BJ (cell line): ENCODE measurements around the gene SOS1. TPM values are rescaled to one million over a fixed set of nuclear protein-coding genes. Genes with fewer than 3 reads are reported as not detected.
"Not testable (repeated sequence)": the region's sequence is repeated elsewhere in the genome, so short reads cannot be mapped to it uniquely, and the experiment has no call there.

Experiments used
- CTCF ChIA-PET: fragments of 350-600 bp; formaldehyde crosslinking; extraction: SDS; loops from one replicate; lab custom pipeline; 2021; ENCODE audit warnings: antibody characterized with exemption, inconsistent platforms; lab: Yijun Ruan, JAX
- POLR2A ChIA-PET: fragments of 300-600 bp; sonication (Branson Sonifier 250); formaldehyde crosslinking; extraction: SDS; loops from one replicate; lab custom pipeline; 2021; ENCODE audit warnings: antibody characterized with exemption; lab: Charles Lee
- DNase-seq: peaks from one replicate; pipeline ENCODE4 v3.0.0-alpha.2; 2011; ENCODE audit warnings: low read depth
- H3K27me3 ChIP-seq: 2 replicates; pipeline ENCODE4 v1.6.0; 2011; ENCODE audit warnings: low read length; ENCODE audit not compliant: control insufficient read depth, insufficient read depth
- H3K36me3 ChIP-seq: 2 replicates; pipeline ENCODE4 v1.5.1; 2011; ENCODE audit warnings: low read length; ENCODE audit not compliant: control insufficient read depth, insufficient read depth
- H3K4me3 ChIP-seq: 2 replicates; pipeline ENCODE4 v1.5.1; 2011; ENCODE audit warnings: low read depth, mild to moderate bottlenecking, control low read depth, low read length
- polyA plus RNA-seq: library from polyadenylated mRNA; depleted of rRNA; stranded (reverse); fragments of >200 nt; gene quantifications from 2 replicates; pipeline ENCODE4 v1.2.3, GENCODE V29; 2011
- TF ChIP-seq, protein P1 (sequence below): IDR thresholded peaks from 2 replicates; pipeline ENCODE4 v1.5.1; 2011; ENCODE audit warnings: low read depth, mild to moderate bottlenecking, control low read depth, inconsistent platforms, low read length, moderate library complexity; ENCODE audit not compliant: insufficient read depth

The SOS1 gene
- polyA plus RNA-seq, 1 experiment, result 12.9 TPM

- CTCF ChIA-PET, result no interaction called here
Measured at GRCh38 chr2:39156846-39157245, 36.0 kb upstream of the SOS1 start.

DNA sequence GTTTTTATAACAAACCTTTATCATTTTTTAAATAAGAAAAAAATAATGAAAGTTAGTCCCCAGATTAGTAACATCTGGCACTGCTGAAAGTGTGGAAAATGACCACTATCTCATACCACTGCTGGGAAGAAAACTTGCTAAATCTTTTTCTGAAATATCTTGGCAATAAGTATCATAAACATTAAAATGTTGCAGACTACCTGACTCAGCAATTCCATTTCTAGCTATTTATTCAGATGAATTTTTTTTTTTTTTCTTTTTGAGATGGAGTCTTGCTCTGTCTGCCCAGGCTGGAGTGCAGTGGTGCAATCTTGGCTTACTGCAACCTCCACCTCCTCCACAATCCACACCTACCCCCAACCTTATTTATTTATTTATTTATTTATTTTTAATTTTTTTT is 35.3 kb upstream of the SOS1 start:
- Histone ChIP-seq H3K36me3 (no peaks in the 10 kb centered on the region), H3K27me3 (no peaks in the 10 kb centered on the region), H3K4me3 (no peak overlapping the region)
- ChIA-PET CTCF (no interaction called here), POLR2A (interaction anchor here (0.7 kb wide), 1 partner anchor 35 kb away, joined by 12 read pairs; the partner anchor contains the start of gene SOS1)
- TF ChIP-seq, protein P1, sequence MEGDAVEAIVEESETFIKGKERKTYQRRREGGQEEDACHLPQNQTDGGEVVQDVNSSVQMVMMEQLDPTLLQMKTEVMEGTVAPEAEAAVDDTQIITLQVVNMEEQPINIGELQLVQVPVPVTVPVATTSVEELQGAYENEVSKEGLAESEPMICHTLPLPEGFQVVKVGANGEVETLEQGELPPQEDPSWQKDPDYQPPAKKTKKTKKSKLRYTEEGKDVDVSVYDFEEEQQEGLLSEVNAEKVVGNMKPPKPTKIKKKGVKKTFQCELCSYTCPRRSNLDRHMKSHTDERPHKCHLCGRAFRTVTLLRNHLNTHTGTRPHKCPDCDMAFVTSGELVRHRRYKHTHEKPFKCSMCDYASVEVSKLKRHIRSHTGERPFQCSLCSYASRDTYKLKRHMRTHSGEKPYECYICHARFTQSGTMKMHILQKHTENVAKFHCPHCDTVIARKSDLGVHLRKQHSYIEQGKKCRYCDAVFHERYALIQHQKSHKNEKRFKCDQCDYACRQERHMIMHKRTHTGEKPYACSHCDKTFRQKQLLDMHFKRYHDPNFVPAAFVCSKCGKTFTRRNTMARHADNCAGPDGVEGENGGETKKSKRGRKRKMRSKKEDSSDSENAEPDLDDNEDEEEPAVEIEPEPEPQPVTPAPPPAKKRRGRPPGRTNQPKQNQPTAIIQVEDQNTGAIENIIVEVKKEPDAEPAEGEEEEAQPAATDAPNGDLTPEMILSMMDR, result no peak
- DNase-seq, result peak; percentile 7

More at GRCh38 chr2:39156846-39157245, 36.0 kb upstream of the SOS1 start:
- Histone ChIP-seq H3K27me3 (no peaks in the 10 kb centered on the region), H3K36me3 (no peaks in the 10 kb centered on the region), H3K4me3 (no peak overlapping the region)
- no peak for DNase-seq
- TF ChIP-seq, protein P1, result no peak
- POLR2A ChIA-PET, result no interaction called here

DNA sequence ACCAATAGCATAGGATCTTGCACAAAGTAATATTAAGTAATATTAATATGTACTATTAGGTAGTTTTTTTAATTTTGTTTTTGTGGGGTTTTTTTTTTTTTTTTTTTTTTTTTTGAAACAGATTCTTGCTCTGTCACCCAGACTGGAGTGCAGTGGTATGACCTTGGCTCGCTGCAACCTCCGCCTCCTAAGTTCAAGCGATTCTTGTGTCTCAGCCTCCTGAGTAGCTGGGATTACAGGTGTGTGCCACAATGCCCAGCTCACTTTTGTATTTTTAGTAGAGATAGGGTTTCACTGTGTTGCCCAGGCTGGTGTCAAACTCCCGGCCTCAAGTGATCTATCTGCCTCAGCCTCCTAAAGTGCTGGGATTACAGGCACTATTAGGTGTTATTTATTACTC is 34.7 kb upstream of the SOS1 start:
- CTCF ChIA-PET, H3K27me3 ChIP-seq, DNase-seq, H3K36me3 ChIP-seq, H3K4me3 ChIP-seq: not testable (repeated sequence)
- POLR2A ChIA-PET, result interaction anchor here (0.7 kb wide), 1 partner anchor 35 kb away, joined by 12 read pairs; the partner anchor contains the start of gene SOS1

DNA sequence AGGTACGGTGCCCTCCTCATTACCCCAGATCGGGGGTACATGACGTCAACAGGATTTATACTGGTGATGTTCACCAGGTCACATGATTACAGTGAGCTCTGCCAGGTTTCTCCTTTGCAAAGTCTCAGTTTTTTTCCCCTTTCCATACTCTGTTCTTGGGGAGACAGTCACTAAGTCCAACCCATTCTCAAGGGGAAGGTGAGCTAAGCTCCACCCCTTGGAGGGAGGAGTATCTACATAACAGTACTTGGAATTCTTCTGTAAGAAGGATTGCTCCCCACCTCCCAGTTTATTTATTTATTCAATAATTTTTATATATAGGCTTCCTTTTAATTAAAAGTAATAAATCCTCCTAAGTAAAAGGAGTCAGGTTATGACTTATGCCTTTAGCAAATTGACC is 34.1 kb upstream of the SOS1 start:
- H3K4me3 ChIP-seq, result no peak overlapping the region
- TF ChIP-seq, protein P1, result no peak
- H3K36me3 ChIP-seq, result no peaks in the 10 kb centered on the region
- ChIA-PET CTCF (no interaction called here), POLR2A (no interaction called here)
- DNase-seq, result no peak
- H3K27me3 ChIP-seq, result no peaks in the 10 kb centered on the region

- no peak for DNase-seq
- TF ChIP-seq, protein P1, result no peak
- no peaks in the 10 kb centered on the region for H3K36me3 ChIP-seq
- H3K4me3 ChIP-seq, result no peak overlapping the region
- ChIA-PET CTCF (no interaction called here), POLR2A (no interaction called here)
- H3K27me3 ChIP-seq, result no peaks in the 10 kb centered on the region
Measured at GRCh38 chr2:39153312-39153711, 32.5 kb upstream of the SOS1 start.

DNA sequence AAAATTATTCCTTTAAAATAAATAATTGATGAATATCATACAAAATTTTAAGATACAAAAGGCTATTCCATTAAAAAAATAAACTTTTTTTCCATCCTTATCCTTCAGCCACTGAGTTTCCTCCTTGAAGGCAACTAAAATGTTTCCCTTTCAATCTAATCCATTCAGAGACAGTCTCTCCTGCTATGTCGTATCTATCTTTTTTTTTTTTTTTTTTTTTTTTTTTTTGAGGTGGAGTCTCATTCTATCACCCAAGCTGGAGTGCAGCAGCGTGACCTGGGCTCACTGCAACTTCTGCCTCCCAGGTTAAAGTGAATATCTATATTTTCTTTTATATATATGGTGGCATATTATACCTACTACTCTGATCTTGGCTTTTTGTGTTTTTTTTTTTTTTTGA is 31.7 kb upstream of the SOS1 start:
- H3K27me3 ChIP-seq, result no peaks in the 10 kb centered on the region
- TF ChIP-seq, protein P1, result no peak
- CTCF ChIA-PET, result no interaction called here
- POLR2A ChIA-PET, result no interaction called here
- no peak overlapping the region for H3K4me3 ChIP-seq
- H3K36me3 ChIP-seq, result no peaks in the 10 kb centered on the region
- no peak for DNase-seq
